Panc1 (cell line): ENCODE measurements around the gene ZYX. TPM values are rescaled to one million over a fixed set of nuclear protein-coding genes. Genes with fewer than 3 reads are reported as not detected.

Source experiments
- ATAC-seq: fragments of 200-7000 bp; cut with Tn5 transposase; 2 replicates; pipeline ENCODE4 v1.9.1; 2020; ENCODE audit warnings: mild to moderate bottlenecking, moderate library complexity
- BruUV-seq: library from RNA; stranded (reverse); fragments of 400-500 nt; replicated peaks from 2 replicates; lab custom pipeline; 2021; lab: Mats Ljungman, UMichigan
- CTCF ChIA-PET: fragments of 300-600 bp; sonication (Branson Sonifier 250); formaldehyde crosslinking; loops from one replicate; lab custom pipeline; 2022; ENCODE audit warnings: antibody characterized with exemption; lab: Charles Lee
- POLR2A ChIA-PET: fragments of 300-600 bp; sonication (Branson Sonifier 250); formaldehyde crosslinking; loops from one replicate; lab custom pipeline; 2022; ENCODE audit warnings: antibody characterized with exemption; lab: Charles Lee
- DNase-seq: peaks from one replicate; pipeline ENCODE4 v3.0.0-alpha.2; 2010; ENCODE audit warnings: low read depth, low spot score
- H3K27ac ChIP-seq: 2 replicates; pipeline ENCODE4 v1.5.1; 2011; ENCODE audit warnings: mild to moderate bottlenecking, low read length, inconsistent platforms
- H3K27me3 ChIP-seq: fragments of 200-500 bp; sonication (Bioruptor generic); 2 replicates; pipeline ENCODE4 v1.6.0; 2014; ENCODE audit warnings: low read length, inconsistent platforms; ENCODE audit not compliant: control insufficient read depth, insufficient read depth
- H3K36me3 ChIP-seq: fragments of 200-500 bp; sonication (Bioruptor generic); 2 replicates; pipeline ENCODE4 v1.5.1; 2014; ENCODE audit warnings: inconsistent platforms, mild to moderate bottlenecking, low read length, moderate library complexity; ENCODE audit not compliant: control insufficient read depth, insufficient read depth
- H3K4me1 ChIP-seq: 2 replicates; pipeline ENCODE4 v1.5.1; 2011; ENCODE audit warnings: inconsistent platforms, mild to moderate bottlenecking, low read length, moderate library complexity; ENCODE audit not compliant: control insufficient read depth, insufficient read depth
- H3K4me3 ChIP-seq, 2 experiments: 2 replicates each; pipeline ENCODE4 v1.5.1; 2011 to 2012; ENCODE audit warnings: low read depth in 2 of 2, low read length in 2 of 2, mild to moderate bottlenecking in 2 of 2, inconsistent platforms in 1 of 2, moderate library complexity in 1 of 2
- H3K9me3 ChIP-seq: fragments of 200-500 bp; sonication (Bioruptor generic); 2 replicates; pipeline ENCODE4 v1.5.1; 2014; ENCODE audit warnings: low read depth, mild to moderate bottlenecking, inconsistent platforms, low read length, moderate library complexity; ENCODE audit not compliant: control insufficient read depth, insufficient read depth
- CTCF ChIP-seq: fragments of 450-650 bp; IDR thresholded peaks from 2 replicates; pipeline ENCODE4 v1.5.1; 2017; ENCODE audit warnings: mild to moderate bottlenecking
- POLR2AphosphoS5 ChIP-seq: IDR thresholded peaks from 2 replicates; pipeline ENCODE4 v1.6.1; 2012; ENCODE audit warnings: mild to moderate bottlenecking, low read depth, low read length, moderate library complexity
- REST ChIP-seq, 2 experiments: IDR thresholded peaks; 2 replicates each; pipeline ENCODE4 v1.6.1; 2011 to 2012; ENCODE audit warnings: low read depth in 2 of 2, control low read depth in 1 of 2, low read length in 1 of 2, mild to moderate bottlenecking in 1 of 2, moderate library complexity in 1 of 2; ENCODE audit not compliant: insufficient read depth in 1 of 2
- SIN3A ChIP-seq: IDR thresholded peaks from 2 replicates; pipeline ENCODE4 v1.6.1; 2012; ENCODE audit warnings: low read depth, mild to moderate bottlenecking, low read length, moderate library complexity, borderline replicate concordance; ENCODE audit not compliant: insufficient read depth
- TCF7L2 ChIP-seq: IDR thresholded peaks from 2 replicates; pipeline ENCODE4 v1.6.1; 2011; ENCODE audit warnings: mild to moderate bottlenecking, low read depth, low read length, inconsistent platforms
- in situ Hi-C: cut with HindIII; loops from 2 replicates; pipeline ENCODE4 v1.10.0; 2016; ENCODE audit warnings: low sequenced_read_pairs, low pct_unique_long_range_greater_than_20kb
- intact Hi-C: fragments of 100-400 bp; cut with micrococcal nuclease; formaldehyde crosslinking; loops from one replicate; pipeline ENCODE4 v1.10.0; 2022; ENCODE audit not compliant: unreplicated experiment
- total RNA-seq: library from RNA; stranded (reverse); gene quantifications from one replicate; pipeline ENCODE4 v1.2.1, GENCODE V29; 2021; ENCODE audit not compliant: unreplicated experiment

ZYX gene
- total RNA-seq, 1 experiment from 2014 or later = 169 TPM

DNA sequence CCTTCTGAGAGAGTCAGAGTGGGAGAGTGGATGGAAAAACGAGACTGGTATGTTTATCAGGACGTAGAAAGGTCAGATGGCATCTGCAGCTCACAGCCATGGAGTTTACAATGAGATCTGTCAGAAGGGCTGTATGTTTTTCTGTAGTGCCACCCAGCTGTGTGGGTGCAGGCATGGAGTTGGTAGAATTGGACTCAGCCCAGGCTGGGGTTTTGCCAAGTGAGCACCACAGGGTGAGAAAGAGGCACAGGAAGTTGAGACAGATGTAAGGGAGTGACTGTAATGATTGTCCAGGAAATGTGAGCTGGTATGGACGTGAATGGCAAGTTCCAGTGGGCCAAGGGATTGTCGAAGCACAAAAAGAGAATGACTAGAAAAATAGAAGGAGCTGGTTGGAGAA, 9.1 kb upstream of the ZYX start:
- peaks cover 8% of the 10 kb centered on the region; the same call in 1 of the 2 replicates for H3K4me1 ChIP-seq
- H3K9me3 ChIP-seq = no peaks in the 10 kb centered on the region
- intact Hi-C loops = no loop called here
- ATAC-seq (peak; percentile 31; the same call in 1 of the 2 replicates), DNase-seq (no peak)
- TF ChIP-seq CTCF = no peak
- TF ChIP-seq TCF7L2 = no peak
- no peak for TF ChIP-seq SIN3A
- no peak for TF ChIP-seq POLR2AphosphoS5
- no peak for TF ChIP-seq REST (IDR thresholded peaks at IDR 0.05; ENCODE audit: insufficient read depth in 1 of 2, low read depth in 2 of 2, low read length in 1 of 2)
- CTCF ChIA-PET = interaction anchor here (0.8 kb wide), 1 partner anchor 8 kb away, joined by 3 read pairs; no protein-coding TSS in a partner anchor
- H3K4me3 ChIP-seq = no peak overlapping the region
- POLR2A ChIA-PET = no interaction called here
- in situ Hi-C loops = no loop called here
- no peak overlapping the region for H3K27ac ChIP-seq
- no peaks in the 10 kb centered on the region for H3K27me3 ChIP-seq
- BruUV-seq = no TSS peak
- H3K36me3 ChIP-seq = no peaks in the 10 kb centered on the region

DNA sequence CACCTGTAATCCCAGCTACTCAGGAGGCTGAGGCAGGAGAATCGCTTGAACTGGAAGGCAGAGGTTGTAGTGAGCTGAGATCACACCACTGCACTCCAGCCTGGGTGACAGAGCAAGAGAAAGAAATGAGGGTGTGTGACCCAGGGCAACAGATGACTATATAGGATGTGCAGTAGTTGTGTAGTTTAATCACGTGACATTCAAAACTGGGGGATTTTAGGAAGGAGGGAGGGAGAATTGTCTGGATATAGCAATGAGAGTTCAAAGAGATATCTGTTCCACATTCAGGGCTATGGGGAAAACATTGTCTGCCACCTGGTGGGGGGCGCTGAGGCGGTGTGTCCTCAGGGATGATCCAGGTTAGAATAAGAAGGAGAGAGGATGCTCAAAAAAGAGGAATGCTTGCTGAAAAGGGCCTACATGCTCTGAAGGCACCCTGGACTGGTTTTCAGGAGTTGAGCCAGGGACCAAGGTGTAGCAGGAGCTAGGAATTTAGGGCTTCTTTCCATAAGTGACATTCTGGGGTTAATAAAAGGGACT, 7.8 kb upstream of the ZYX start:
- no peak overlapping the region for H3K4me3 ChIP-seq
- DNase-seq (no peak), ATAC-seq (no peak)
- no peaks in the 10 kb centered on the region for H3K27me3 ChIP-seq
- H3K9me3 ChIP-seq = no peaks in the 10 kb centered on the region
- POLR2A ChIA-PET = no interaction called here
- in situ Hi-C loops (no loop called here), intact Hi-C loops (no loop called here)
- no TSS peak for BruUV-seq
- no peak for TF ChIP-seq REST (IDR thresholded peaks at IDR 0.05; ENCODE audit: insufficient read depth in 1 of 2, low read depth in 2 of 2, low read length in 1 of 2)
- peak; percentile 49 for TF ChIP-seq CTCF
- CTCF ChIA-PET = no interaction called here
- peaks cover 7% of the 10 kb centered on the region; the same call in 1 of the 2 replicates for H3K4me1 ChIP-seq
- H3K27ac ChIP-seq = no peak overlapping the region
- H3K36me3 ChIP-seq = no peaks in the 10 kb centered on the region
